Stimulated activated CD8-positive, alpha-beta memory T cell treated with anti-CD3 and anti-CD28 coated beads, Interleukin-7, amount 100 ng/mL, for 4 hours (primary cell): ENCODE measurements around the gene ITPR3.

ENCODE experiments used
- DNase-seq, 2 donors: peaks; one replicate each; pipeline ENCODE4 v3.0.0-alpha.2; 2020; ENCODE audit warnings: low read depth in 2 of 2

The ITPR3 gene

GRCh38 chr6:33620856-33621710, at the start of gene ITPR3:
Gene ITPR3, plus strand, starts transcription at chr6:33621322. Its CDS starts 281 bp downstream, at chr6:33621603.
- DNase-seq = peak; percentile 47 to 71

- DNase-seq = no peak
These were observed 49.3 kb upstream of the ITPR3 start for GRCh38 chr6:33571637-33572316.

DNA sequence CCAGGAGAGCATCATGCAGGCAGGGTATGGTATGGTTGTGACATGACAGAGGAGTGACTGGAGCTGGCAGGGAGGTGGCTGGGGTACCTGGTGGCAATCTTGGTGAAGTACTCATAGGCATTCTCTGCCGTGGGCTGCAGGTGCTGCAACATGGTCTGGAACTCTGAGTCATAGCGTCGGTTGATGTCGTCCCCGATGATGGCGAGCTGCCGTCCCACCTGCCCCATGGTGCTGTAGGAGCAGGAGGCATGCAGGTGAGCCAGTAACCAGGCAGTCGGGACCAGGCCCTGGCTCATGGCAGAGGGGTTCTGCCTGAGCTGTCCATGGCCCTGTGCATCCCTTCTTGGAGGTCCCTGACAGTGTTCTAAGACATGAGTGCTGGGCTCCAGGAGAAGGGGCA, 45.9 kb upstream of the ITPR3 start:
- no peak for DNase-seq

DNA sequence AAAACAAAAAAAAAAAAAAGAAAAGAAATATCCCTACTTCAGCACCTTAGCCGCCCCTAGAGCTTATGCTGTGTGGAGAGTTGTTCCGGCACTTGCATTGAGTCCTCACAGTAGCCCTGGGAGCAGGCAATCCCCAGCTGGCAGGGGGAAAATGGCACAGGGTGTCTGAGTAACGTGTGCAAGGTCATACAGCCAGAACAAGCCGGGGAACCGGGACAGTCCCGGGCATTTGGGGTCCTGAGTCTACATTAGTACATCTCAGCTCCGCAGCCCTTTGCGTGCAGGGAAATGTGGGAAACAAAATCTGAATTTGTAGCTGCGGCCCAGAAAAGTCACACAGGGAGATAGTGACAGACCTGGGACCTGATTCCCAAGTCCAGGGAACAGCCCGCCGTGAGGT, 44.5 kb upstream of the ITPR3 start:
- no peak for DNase-seq

DNA sequence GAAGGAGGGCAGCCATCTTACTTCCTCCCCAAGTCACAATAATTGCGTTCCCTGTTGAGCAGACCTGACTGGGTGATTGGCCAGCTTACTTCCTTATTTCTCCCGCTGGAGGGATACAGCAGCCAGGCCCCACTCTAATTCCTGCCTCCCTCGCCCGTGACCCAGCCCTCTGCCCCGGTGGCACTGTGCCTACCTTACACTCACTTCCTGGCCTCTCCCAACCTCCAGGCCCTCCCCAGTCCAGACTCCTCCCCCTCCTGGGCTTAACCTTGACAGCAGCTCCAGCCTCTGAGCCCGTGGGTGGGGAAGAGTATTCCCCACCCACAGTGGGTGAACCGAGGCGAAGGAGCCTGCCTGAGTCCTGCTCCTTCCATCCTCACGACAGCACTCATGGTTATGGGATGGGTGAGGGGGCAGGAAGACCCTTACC, 44.0 kb upstream of the ITPR3 start:
- DNase-seq = no peak

DNA sequence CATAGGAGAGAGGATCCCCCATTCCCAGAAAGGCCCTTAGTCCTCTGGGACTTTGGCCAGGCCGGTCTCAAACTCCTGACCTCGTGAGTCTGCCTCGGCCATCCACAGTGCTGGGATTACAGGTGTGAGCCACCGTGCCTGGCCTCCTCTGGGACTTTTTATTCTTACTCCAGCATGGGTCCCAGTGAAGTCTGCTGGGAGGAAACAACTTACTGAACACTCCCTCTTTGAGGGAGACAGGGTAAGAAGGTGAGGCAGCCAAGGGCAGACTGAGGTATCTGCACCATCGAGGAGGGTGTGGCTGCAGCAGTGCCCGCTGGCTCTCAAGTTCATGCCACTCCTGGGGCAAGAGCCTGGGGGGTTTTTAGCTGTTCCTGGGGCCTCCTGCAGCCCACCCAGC, 43.4 kb upstream of the ITPR3 start:
- DNase-seq = no peak

DNA sequence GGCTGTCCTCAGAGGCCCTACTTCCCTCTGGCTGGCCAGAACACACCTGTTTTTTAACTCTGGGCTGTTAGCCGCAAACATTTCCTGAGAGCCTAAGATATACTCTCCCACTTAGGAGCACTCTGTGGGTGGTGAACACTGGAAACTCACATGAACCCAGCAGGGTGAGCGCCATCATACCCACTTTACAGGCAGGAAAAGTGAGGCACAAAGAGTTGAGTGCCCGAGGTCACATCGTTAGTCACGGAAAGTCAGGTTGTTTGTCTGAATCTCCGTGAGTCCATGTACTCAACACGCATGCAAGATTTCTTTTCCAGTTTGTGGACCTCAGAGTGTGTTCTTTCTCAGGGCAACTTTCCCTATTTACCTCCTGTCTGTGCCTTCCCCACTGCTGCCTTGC, 43.0 kb upstream of the ITPR3 start:
- DNase-seq = no peak

DNA sequence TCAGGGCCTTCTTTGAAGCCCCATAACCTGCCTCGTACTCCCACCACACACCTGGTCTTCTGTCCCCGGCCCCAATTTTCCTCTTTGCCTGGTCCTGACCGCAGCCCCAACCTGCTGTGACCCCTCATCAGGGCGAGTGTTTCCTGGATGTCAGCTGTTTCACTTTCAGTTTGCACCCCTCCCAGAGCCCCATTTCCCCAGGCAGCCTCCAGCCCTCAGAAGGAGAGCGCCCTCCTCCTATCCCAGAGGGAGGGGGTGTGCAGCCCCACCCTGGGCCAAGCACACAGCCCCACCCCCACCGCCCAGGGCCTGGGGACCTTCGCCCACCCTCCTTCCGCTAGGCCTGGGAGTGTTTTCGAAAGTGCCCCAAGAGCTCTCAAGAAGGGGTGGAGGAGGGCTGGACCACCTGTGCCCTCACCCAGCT, 42.5 kb upstream of the ITPR3 start:
- DNase-seq = peak in 1 of 2 donors; percentile 32

- peak; percentile 65 to 80 for DNase-seq
These were observed 41.1 kb upstream of the ITPR3 start, which contains the start of gene BAK1 for GRCh38 chr6:33579828-33580714. Gene BAK1, minus strand, starts transcription at chr6:33580276. Its CDS starts 2,672 bp downstream, at chr6:33577604.

- no peak for DNase-seq
These were observed 39.9 kb upstream of the ITPR3 start for GRCh38 chr6:33581186-33581585.

- DNase-seq = no peak
These were observed 37.4 kb upstream of the ITPR3 start for GRCh38 chr6:33583591-33584155.

GRCh38 chr6:33584700-33585402, 36.3 kb upstream of the ITPR3 start:
- DNase-seq = no peak

- DNase-seq = peak; percentile 76 to 78
These were observed 35.6 kb upstream of the ITPR3 start for GRCh38 chr6:33585403-33586107.

- no peak for DNase-seq
These were observed 34.9 kb upstream of the ITPR3 start for GRCh38 chr6:33586108-33586640.

DNA sequence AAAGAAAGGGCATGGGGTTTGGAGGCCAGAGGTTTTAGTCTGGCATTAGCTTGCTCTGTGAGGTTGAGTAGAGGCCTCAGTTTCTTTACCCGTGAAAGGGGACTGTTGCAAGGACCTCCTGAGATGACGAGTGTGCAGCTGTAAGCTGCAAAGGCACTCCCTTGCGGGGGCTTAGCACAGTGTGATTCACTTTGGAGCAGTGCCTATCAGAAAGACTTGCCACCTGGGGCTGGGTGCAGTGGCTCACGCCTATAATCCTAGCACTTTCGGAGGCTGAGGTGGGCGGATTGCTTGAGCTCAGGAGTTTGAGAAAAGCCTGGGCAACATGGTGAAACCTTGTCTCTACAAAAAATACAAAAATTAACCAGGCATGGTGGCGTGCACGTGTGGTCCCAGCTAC, 33.6 kb upstream of the ITPR3 start:
- no peak for DNase-seq

DNA sequence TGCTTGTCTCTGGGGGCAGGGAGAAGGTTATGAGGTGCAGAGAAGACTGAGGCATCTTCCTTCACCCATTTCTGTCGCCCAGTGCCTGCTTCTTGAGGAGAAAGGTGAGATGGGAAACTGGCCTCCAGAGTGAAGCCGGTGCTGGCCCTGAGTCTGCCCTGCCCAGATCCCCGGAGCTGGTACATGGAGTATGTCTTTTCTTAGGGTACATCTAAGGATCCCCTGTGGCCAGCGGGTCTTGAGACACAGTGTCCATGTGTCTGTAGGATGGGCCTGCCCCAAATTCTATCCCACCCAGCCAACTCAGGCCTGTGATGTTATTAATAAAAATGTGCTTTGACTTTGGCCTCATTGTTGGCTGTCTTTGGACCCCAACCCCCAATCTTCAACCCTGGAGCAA, 32.2 kb upstream of the ITPR3 start:
- DNase-seq = no peak

- no peak for DNase-seq
These were observed 31.8 kb upstream of the ITPR3 start for GRCh38 chr6:33589392-33589730.

- DNase-seq = no peak
These were observed 31.2 kb upstream of the ITPR3 start for GRCh38 chr6:33589731-33590530.

DNA sequence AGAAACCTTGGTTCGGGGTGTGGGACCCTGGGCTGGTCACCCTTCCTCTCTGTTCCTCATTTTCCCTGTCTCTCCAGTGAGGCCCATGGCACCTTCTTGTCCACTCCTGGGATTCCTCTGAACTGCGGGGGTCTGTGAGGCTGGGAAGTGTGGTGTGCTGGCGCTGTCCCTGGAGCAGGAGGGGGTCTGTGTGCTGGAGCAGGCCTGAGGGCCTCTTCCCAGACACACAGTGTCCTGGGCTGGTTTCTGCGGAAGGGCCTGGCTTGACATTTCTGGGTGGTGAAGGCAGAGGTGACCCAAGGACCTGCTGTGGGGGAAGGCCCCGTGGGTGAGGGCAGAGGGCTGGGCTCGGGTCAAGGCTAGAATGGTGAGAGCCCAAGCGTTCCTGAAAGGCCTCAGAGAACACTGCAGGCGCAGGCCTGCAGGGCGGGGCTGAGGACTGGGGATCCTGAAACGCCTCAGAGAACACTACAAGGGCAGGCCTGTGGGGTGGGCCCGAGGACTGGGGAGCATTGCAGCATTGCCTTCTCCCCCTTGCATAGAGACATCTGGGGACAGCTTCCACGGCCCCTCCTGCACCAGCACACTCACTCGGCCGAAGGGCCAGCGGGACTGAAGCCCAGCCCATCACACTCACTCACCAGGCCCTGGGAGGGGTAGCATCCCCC, 30.5 kb upstream of the ITPR3 start:
- DNase-seq = no peak
